GM12874 (cell line): Measurements from ENCODE around the gene LRRD1.

Experiments used
- TF ChIP-seq, protein P1 (sequence below): IDR thresholded peaks from 2 replicates; pipeline ENCODE4 v1.5.1; 2011; ENCODE audit warnings: low read depth, mild to moderate bottlenecking, control low read depth, low read length, moderate library complexity; ENCODE audit not compliant: insufficient read depth

LRRD1 gene

DNA sequence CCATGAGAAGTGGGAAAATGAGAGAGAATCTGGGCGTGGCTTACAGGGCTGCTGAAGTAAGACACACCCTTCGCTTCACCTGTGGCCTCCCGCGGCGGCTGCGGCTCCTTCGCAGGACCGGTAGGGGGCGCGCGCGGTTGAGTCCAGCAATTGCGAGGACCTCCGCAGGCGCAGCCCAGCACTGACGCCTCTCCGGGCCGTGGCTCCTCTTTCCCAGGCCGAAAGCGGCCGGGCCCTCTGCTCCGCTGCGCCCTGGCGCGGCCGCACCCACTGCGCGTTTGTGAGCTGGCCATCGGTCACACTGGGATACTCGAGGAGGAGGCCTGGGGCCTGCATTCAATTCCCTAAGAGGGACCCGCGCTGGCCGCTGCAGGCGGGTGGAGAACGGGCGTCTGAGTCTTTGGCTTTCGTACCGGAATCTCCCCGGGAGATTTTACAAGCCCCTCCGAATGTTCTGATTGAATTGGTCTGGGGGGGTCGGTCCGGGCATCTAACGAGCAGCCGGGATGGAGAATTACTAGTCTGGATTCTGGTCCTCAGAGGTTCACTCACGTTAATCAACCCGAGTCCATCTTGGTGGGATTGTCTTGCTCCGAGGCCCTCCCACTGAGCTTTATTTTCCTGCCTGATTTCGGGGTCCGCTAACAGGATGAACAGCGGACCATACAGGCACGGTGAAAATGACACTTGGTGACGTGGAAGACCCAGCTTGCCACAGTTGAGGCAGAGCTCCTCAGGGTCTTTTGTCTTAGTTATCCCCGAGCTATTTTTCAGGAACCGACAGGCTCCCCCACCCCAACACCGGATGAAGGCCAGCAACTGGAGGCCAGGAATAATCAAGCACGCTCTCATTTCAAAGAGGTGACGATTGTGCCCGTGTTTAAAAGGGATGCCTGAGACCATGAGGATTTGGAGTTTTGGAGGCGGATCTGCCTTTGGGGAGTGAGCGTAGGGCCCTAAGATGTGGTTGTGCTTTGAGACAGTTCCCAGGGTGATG, at the start of gene LRRD1:
Gene LRRD1 (minus strand): TSS at position 215 of the 997 bp plus-strand sequence. CDS start 13,940 bp downstream, outside the sequence.
- TF ChIP-seq, protein P1, sequence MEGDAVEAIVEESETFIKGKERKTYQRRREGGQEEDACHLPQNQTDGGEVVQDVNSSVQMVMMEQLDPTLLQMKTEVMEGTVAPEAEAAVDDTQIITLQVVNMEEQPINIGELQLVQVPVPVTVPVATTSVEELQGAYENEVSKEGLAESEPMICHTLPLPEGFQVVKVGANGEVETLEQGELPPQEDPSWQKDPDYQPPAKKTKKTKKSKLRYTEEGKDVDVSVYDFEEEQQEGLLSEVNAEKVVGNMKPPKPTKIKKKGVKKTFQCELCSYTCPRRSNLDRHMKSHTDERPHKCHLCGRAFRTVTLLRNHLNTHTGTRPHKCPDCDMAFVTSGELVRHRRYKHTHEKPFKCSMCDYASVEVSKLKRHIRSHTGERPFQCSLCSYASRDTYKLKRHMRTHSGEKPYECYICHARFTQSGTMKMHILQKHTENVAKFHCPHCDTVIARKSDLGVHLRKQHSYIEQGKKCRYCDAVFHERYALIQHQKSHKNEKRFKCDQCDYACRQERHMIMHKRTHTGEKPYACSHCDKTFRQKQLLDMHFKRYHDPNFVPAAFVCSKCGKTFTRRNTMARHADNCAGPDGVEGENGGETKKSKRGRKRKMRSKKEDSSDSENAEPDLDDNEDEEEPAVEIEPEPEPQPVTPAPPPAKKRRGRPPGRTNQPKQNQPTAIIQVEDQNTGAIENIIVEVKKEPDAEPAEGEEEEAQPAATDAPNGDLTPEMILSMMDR = peak; percentile 98

DNA sequence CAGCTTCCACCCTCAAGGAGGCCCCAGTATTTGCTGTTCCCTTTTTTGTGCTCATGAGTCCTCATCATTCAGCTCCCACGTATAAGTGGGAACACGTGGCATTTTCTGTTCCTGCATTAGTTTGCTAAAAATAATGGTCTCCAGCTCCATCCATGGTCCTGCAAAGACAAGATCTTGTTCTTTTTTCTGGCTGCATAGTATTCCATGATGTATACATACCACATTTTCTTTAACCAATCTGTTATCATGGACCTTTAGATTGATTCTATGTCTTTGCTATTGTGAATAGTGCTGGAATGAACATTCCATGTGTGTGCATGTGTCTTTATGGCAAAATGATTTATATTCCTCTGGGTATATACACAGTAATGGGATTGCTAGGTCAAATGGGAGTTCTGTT, 49.8 kb upstream of the LRRD1 start:
- TF ChIP-seq, protein P1 = no peak

DNA sequence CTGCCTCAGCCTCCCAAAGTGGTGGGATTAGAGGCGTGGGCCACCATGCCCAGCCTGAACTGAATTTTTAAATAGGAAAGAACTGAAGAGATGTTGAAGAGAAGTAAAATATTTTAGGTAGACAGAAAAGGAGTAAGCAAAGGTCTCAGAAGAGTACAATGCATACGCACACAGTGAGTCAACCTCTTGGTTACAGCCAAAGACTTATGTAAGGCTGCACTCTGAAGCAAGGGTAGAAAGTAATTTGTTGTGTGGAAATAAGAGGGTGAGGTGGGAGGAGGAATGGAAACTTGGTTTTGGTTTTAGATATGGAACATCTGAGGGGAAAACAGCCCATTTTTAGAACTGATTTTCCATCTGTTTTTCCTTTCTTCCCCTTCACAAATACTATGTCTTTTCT, 49.2 kb upstream of the LRRD1 start:
- TF ChIP-seq, protein P1 = no peak

DNA sequence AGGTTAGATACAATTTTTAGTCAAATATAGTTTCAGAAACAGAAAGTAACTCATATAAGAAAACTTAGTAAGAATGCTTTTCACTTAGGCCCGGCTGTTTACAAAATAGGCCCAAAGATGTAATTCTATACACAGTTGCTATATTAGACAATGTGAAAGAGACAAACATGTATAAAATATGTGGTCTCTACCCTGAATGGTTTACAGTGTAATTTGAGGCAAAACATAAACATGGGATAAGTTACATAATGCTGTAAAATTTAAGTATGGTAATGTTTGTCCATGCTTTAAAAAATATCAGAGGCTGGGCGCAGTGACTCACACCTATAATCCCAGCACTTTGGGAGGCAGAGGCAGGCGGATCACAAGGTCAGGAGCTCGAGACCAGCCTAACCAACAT, 48.0 kb upstream of the LRRD1 start:
- TF ChIP-seq, protein P1 = no peak

DNA sequence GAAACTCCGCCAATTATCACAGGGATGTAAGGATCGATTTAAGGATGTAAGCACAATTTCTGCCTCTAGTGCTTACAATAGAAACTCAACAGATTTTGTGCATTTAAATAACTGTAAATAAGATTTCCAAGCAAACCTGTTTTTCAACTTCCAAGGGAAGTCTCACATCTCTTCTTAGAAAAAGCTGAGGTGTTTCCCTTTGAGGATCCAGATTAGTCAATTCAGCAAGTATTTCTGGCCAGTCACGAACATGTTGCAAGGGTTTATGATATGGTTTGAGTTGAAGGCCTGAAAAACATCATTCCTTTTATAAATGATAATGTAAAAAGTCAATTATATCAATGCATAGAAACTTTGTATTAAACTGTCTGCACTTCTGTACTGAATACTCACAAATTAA, 42.8 kb upstream of the LRRD1 start:
- TF ChIP-seq, protein P1 = no peak

DNA sequence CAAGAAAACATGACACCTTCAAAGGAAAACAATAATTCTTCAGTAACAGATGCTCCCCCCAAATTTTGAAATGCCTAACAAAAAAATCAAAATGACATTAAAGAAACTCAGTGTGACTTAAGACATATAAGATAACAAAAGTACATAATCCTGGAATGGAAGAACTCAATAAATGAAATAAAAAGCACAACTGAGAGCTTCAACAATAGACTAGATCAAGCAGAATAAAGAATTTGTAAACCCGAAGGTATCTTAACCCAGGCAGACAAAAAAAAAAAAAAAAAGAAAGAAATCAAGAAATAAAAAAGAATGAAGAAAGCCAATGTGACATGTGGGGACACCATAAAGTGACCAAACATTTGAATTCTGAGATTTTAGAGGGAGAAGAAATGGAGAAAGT, 27.7 kb upstream of the LRRD1 start:
- TF ChIP-seq, protein P1 = no peak

DNA sequence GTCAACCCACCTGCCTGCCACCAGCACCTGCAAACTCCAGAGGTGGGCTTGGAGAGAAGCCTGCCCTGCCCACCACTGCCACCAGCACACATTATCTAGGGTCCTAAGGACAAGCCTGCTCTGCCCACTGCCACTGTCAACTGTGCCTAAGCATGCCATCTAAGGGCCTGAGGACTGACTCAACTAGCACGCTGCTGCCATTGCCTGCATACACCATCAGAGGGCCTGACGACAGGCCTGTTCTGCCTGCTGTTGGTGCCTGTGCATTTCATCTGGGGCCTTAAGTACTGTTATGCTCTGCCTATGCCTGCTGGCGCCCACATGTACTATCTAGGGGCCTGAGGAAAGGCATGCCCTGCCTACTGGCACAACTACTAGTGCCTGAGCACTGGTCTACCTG, 27.0 kb upstream of the LRRD1 start:
- TF ChIP-seq, protein P1 = no peak
